Trophoblast cell (in vitro differentiated cells and primary cell): ENCODE results near the gene TBX5.

Source experiments
- DNase-seq, 2 donors: peaks; one replicate each; pipeline ENCODE4 v3.0.0-alpha.2; 2016
- H2AFZ ChIP-seq: 2 replicates; pipeline ENCODE4 v1.6.1; 2013; ENCODE audit warnings: low read length, moderate library complexity, mild to moderate bottlenecking; ENCODE audit not compliant: insufficient read depth, poor library complexity
- H2AK5ac ChIP-seq: 2 replicates; pipeline ENCODE4 v1.6.1; 2013; ENCODE audit warnings: mild to moderate bottlenecking, low read length
- H2BK120ac ChIP-seq: 2 replicates; pipeline ENCODE4 v1.6.1; 2013; ENCODE audit warnings: low read length, mild to moderate bottlenecking, moderate library complexity; ENCODE audit not compliant: insufficient read depth, poor library complexity
- H2BK12ac ChIP-seq: 2 replicates; pipeline ENCODE4 v1.6.1; 2013; ENCODE audit warnings: mild to moderate bottlenecking, low read length, moderate library complexity
- H2BK5ac ChIP-seq: 2 replicates; pipeline ENCODE4 v1.6.1; 2013; ENCODE audit warnings: low read length, low read depth, moderate library complexity, mild to moderate bottlenecking; ENCODE audit not compliant: poor library complexity
- H3K14ac ChIP-seq: 2 replicates; pipeline ENCODE4 v1.6.1; 2013; ENCODE audit warnings: mild to moderate bottlenecking, low read length
- H3K18ac ChIP-seq: 2 replicates; pipeline ENCODE4 v1.6.1; 2013; ENCODE audit warnings: mild to moderate bottlenecking, low read length
- H3K23ac ChIP-seq: 2 replicates; pipeline ENCODE4 v1.6.1; 2013; ENCODE audit warnings: low read length
- H3K27ac ChIP-seq: 2 replicates; pipeline ENCODE4 v1.5.1; 2013; ENCODE audit warnings: low read depth, mild to moderate bottlenecking, inconsistent platforms, low read length, moderate library complexity
- H3K27me3 ChIP-seq: 2 replicates; pipeline ENCODE4 v1.6.1; 2013; ENCODE audit warnings: inconsistent platforms, mild to moderate bottlenecking, low read length, moderate library complexity; ENCODE audit not compliant: insufficient read depth
- H3K36me3 ChIP-seq, 2 experiments: 1 replicate in 1 of 2; 2 replicates in 1 of 2; pipeline ENCODE4 v1.6.1; 2013; ENCODE audit warnings: low read length in 2 of 2, mild to moderate bottlenecking in 2 of 2, moderate library complexity in 1 of 2; ENCODE audit not compliant: insufficient read depth in 2 of 2, control insufficient read depth in 1 of 2
- H3K4ac ChIP-seq: 2 replicates; pipeline ENCODE4 v1.6.1; 2013; ENCODE audit warnings: low read depth, mild to moderate bottlenecking, low read length, moderate library complexity
- H3K4me1 ChIP-seq, 2 experiments: 1 replicate in 1 of 2; 2 replicates in 1 of 2; pipeline ENCODE4 v1.6.1; 2013; ENCODE audit warnings: low read length in 2 of 2, mild to moderate bottlenecking in 2 of 2, moderate library complexity in 1 of 2; ENCODE audit not compliant: insufficient read depth in 2 of 2, control insufficient read depth in 1 of 2
- H3K4me2 ChIP-seq: 2 replicates; pipeline ENCODE4 v1.6.1; 2013; ENCODE audit warnings: inconsistent platforms, mild to moderate bottlenecking, low read length, moderate library complexity
- H3K4me3 ChIP-seq: 2 replicates; pipeline ENCODE4 v1.5.1; 2013; ENCODE audit warnings: mild to moderate bottlenecking, low read depth, low read length, inconsistent platforms
- H3K79me1 ChIP-seq: one replicate; pipeline ENCODE4 v1.6.1; 2013; ENCODE audit warnings: low read length
- H3K79me2 ChIP-seq: 2 replicates; pipeline ENCODE4 v1.6.1; 2013; ENCODE audit warnings: low read length, mild to moderate bottlenecking; ENCODE audit not compliant: control insufficient read depth, insufficient read depth, poor library complexity
- H3K9ac ChIP-seq: 2 replicates; pipeline ENCODE4 v1.6.1; 2013; ENCODE audit warnings: mild to moderate bottlenecking, low read length
- H3K9me3 ChIP-seq: 2 replicates; pipeline ENCODE4 v1.6.1; 2013; ENCODE audit warnings: low read depth, mild to moderate bottlenecking, control low read depth, inconsistent platforms, low read length; ENCODE audit not compliant: insufficient read depth
- H4K12ac ChIP-seq: 2 replicates; pipeline ENCODE4 v1.6.1; 2013; ENCODE audit warnings: low read depth, mild to moderate bottlenecking, low read length, moderate library complexity
- H4K8ac ChIP-seq: 2 replicates; pipeline ENCODE4 v1.6.1; 2013; ENCODE audit warnings: low read depth, mild to moderate bottlenecking, low read length, moderate library complexity
- H4K91ac ChIP-seq: one replicate; pipeline ENCODE4 v1.6.1; 2013; ENCODE audit warnings: low read depth, mild to moderate bottlenecking, low read length, moderate library complexity
- WGBS: extraction: QIAGEN DNeasy Blood & Tissue Kit; methylation state at CpG from one replicate; pipeline ENCODE4 v1.1.7; 2013; ENCODE audit warnings: missing lambda C conversion rate; ENCODE audit not compliant: insufficient read length, insufficient coverage; ENCODE audit errors: extremely low coverage; 5-methylcytosine and 5-hydroxymethylcytosine counted together

The TBX5 gene

GRCh38 chr12:114344831-114345230 is 61.1 kb downstream of the TBX5 start:
- H3K4me3 ChIP-seq, result no peak overlapping the region
- H4K12ac ChIP-seq, result no peak overlapping the region
- H3K27me3 ChIP-seq, result no peaks in the 10 kb centered on the region
- H3K4me1 ChIP-seq, result no peaks in the 10 kb centered on the region
- no peak overlapping the region for H2BK5ac ChIP-seq
- H3K23ac ChIP-seq, result no peak overlapping the region
- no peak overlapping the region for H2BK12ac ChIP-seq
- H4K8ac ChIP-seq, result no peak overlapping the region
- no peaks in the 10 kb centered on the region for H3K79me2 ChIP-seq
- no peaks in the 10 kb centered on the region for H3K36me3 ChIP-seq
- H2AFZ ChIP-seq, result no peak overlapping the region
- no peak overlapping the region for H2BK120ac ChIP-seq
- no peak overlapping the region for H3K4ac ChIP-seq
- H3K9me3 ChIP-seq, result no peaks in the 10 kb centered on the region
- H3K18ac ChIP-seq, result no peak overlapping the region
- no peak overlapping the region for H3K9ac ChIP-seq
- H3K27ac ChIP-seq, result no peak overlapping the region
- no peak overlapping the region for H2AK5ac ChIP-seq
- H3K14ac ChIP-seq, result no peak overlapping the region
- DNase-seq, result no peak
- H3K4me2 ChIP-seq, result no peak overlapping the region
- H4K91ac ChIP-seq, result no peak overlapping the region
- H3K79me1 ChIP-seq, result no peaks in the 10 kb centered on the region
- no CpG with 5 or more reads among the region's 2 CpGs for WGBS

- Histone ChIP-seq H2AK5ac (no peak overlapping the region), H3K4me1 (no peaks in the 10 kb centered on the region), H2AFZ (no peak overlapping the region), H2BK5ac (no peak overlapping the region), H3K36me3 (no peaks in the 10 kb centered on the region), H3K9ac (no peak overlapping the region), H3K4me2 (no peak overlapping the region), H3K4me3 (no peak overlapping the region), H4K12ac (no peak overlapping the region), H2BK120ac (no peak overlapping the region), H3K23ac (no peak overlapping the region), H4K8ac (no peak overlapping the region), H3K9me3 (no peaks in the 10 kb centered on the region), H3K79me2 (no peaks in the 10 kb centered on the region), H3K18ac (no peak overlapping the region), H3K79me1 (no peaks in the 10 kb centered on the region), H3K14ac (no peak overlapping the region), H3K27ac (no peak overlapping the region), H3K27me3 (no peaks in the 10 kb centered on the region), H3K4ac (no peak overlapping the region), H4K91ac (no peak overlapping the region), H2BK12ac (no peak overlapping the region)
- DNase-seq, result no peak
- WGBS, result no CpG with 5 or more reads among the region's 1 CpG
These were observed 61.7 kb downstream of the TBX5 start for GRCh38 chr12:114344303-114344663.

- H3K79me2 ChIP-seq, result no peaks in the 10 kb centered on the region
- H2BK12ac ChIP-seq, result no peak overlapping the region
- no peak overlapping the region for H2AFZ ChIP-seq
- H3K18ac ChIP-seq, result no peak overlapping the region
- H3K9ac ChIP-seq, result no peak overlapping the region
- H4K8ac ChIP-seq, result no peak overlapping the region
- H2BK5ac ChIP-seq, result no peak overlapping the region
- no peaks in the 10 kb centered on the region for H3K27me3 ChIP-seq
- DNase-seq, result no peak
- no peak overlapping the region for H4K91ac ChIP-seq
- no peak overlapping the region for H3K4me2 ChIP-seq
- no peak overlapping the region for H3K4me3 ChIP-seq
- H3K23ac ChIP-seq, result no peak overlapping the region
- no peak overlapping the region for H2AK5ac ChIP-seq
- H3K36me3 ChIP-seq, result no peaks in the 10 kb centered on the region
- H3K79me1 ChIP-seq, result no peaks in the 10 kb centered on the region
- H4K12ac ChIP-seq, result no peak overlapping the region
- no peak overlapping the region for H2BK120ac ChIP-seq
- no peak overlapping the region for H3K27ac ChIP-seq
- WGBS, result 100% methylated on average over 1 of the region's 4 CpGs
- H3K4me1 ChIP-seq, result no peaks in the 10 kb centered on the region
- H3K14ac ChIP-seq, result no peak overlapping the region
- no peaks in the 10 kb centered on the region for H3K9me3 ChIP-seq
- no peak overlapping the region for H3K4ac ChIP-seq
These were observed 62.2 kb downstream of the TBX5 start for GRCh38 chr12:114343585-114344302.

- no peak overlapping the region for H3K4me3 ChIP-seq
- H4K12ac ChIP-seq, result no peak overlapping the region
- H3K79me2 ChIP-seq, result no peaks in the 10 kb centered on the region
These were observed 63.3 kb downstream of the TBX5 start for GRCh38 chr12:114342656-114343055.

More at GRCh38 chr12:114342656-114343055, 63.3 kb downstream of the TBX5 start:
- no peak overlapping the region for H4K8ac ChIP-seq
- no peak overlapping the region for H3K27ac ChIP-seq
- H3K9ac ChIP-seq, result no peak overlapping the region
- H3K4me1 ChIP-seq, result no peaks in the 10 kb centered on the region
- H3K4me2 ChIP-seq, result no peak overlapping the region
- no peak overlapping the region for H3K18ac ChIP-seq
- H3K27me3 ChIP-seq, result no peaks in the 10 kb centered on the region
- H4K91ac ChIP-seq, result no peak overlapping the region
- H3K36me3 ChIP-seq, result no peaks in the 10 kb centered on the region
- no peak overlapping the region for H2AK5ac ChIP-seq
- no peak overlapping the region for H2BK12ac ChIP-seq
- H2BK5ac ChIP-seq, result no peak overlapping the region
- H3K4ac ChIP-seq, result no peak overlapping the region
- H2BK120ac ChIP-seq, result no peak overlapping the region
- H2AFZ ChIP-seq, result no peak overlapping the region
- H3K23ac ChIP-seq, result no peak overlapping the region
- no CpG with 5 or more reads among the region's 5 CpGs for whole genome bisulfite sequencing
- H3K79me1 ChIP-seq, result no peaks in the 10 kb centered on the region
- H3K9me3 ChIP-seq, result no peaks in the 10 kb centered on the region
- no peak overlapping the region for H3K14ac ChIP-seq
- no peak for DNase-seq
